ENCODE measurements around the gene CPZ. TPM values are rescaled to one million over a fixed set of nuclear protein-coding genes. Genes with fewer than 3 reads are reported as not detected.

Gene CPZ
- total RNA-seq, 4 donors from 2014 or later, result 0.76 to 12.2 (median 1.9) TPM

DNA sequence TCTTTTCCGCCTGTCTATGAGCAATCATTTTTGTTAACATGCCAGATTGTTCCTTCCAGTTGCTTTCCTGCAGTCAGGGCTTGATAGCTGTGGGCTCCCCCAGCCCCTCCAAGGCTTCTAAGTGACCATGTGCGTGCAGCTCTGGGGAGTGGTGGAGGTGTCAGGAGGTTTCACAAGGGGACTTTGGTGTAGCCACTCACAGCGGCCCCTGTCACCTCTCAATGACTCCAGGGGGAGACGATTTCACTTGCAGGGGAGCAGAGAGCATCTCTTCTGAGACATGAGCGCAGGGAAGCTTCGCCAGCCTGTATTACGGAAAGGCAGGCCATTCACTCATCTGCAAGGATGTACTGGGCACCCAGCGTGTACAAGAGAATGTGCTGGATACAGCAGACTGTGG is 15.5 kb upstream of the CPZ start:
- 57 to 77% methylated on average over 4 to 6 of the region's 8 CpGs for whole genome bisulfite sequencing, 2 donors
- H3K4me3 ChIP-seq, result no peak overlapping the region
- no peaks in the 10 kb centered on the region for H3K36me3 ChIP-seq
- no peak for DNase-seq
- TF ChIP-seq CTCF (IDR thresholded peaks at IDR 0.05) (no peak), POLR2A (IDR thresholded peaks at IDR 0.05) (no peak)
- no peaks in the 10 kb centered on the region for H3K9me3 ChIP-seq
- intact Hi-C loops (cut with DNase I), result no loop called here
- H3K27ac ChIP-seq, result no peak overlapping the region
- H3K27me3 ChIP-seq, result peaks cover 0 to 52% (median 2%) of the 10 kb centered on the region in 4 donors
- H3K4me1 ChIP-seq, result peaks cover 0 to 23% (median 0%) of the 10 kb centered on the region in 3 donors

DNA sequence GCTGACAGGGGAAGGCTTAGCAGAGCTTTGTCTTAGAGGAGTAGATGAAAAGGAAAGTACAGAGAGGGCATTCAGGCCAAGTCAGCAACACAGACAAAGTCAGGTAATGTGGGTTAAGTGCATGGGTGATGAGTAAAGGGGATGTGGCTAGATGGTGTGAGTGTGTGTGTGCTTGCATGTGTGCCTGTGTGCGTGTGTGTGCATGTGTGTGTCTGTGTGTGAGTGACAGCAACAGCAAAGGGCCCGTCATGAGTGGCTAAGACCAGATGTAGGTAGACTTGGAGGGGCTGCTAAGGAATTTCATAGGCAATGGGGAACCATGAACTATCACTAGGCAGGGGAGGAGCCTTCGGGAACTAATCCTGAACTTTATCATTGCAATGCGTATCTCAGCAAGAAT is 14.6 kb upstream of the CPZ start:
- 69 to 70% methylated on average over 4 of the region's 4 CpGs for WGBS, 2 donors
- peaks cover 0 to 16% (median 0%) of the 10 kb centered on the region in 3 donors for H3K4me1 ChIP-seq
- H3K27ac ChIP-seq, result no peak overlapping the region
- no peaks in the 10 kb centered on the region for H3K36me3 ChIP-seq
- no peak for DNase-seq
- peaks cover 0 to 61% (median 2%) of the 10 kb centered on the region in 4 donors for H3K27me3 ChIP-seq
- H3K4me3 ChIP-seq, result no peak overlapping the region
- no peaks in the 10 kb centered on the region for H3K9me3 ChIP-seq
- intact Hi-C loops (cut with DNase I), result no loop called here
- no peak for TF ChIP-seq POLR2A (IDR thresholded peaks at IDR 0.05)
- no peak for TF ChIP-seq CTCF (IDR thresholded peaks at IDR 0.05)

- no peak overlapping the region for H3K4me3 ChIP-seq
- DNase-seq, result no peak
- H3K36me3 ChIP-seq, result no peaks in the 10 kb centered on the region
- no peak overlapping the region for H3K27ac ChIP-seq
- H3K4me1 ChIP-seq, result peaks cover 0 to 16% (median 0%) of the 10 kb centered on the region in 3 donors
- TF ChIP-seq POLR2A (IDR thresholded peaks at IDR 0.05) (no peak), CTCF (IDR thresholded peaks at IDR 0.05) (no peak)
- H3K27me3 ChIP-seq, result peaks cover 0 to 68% (median 2%) of the 10 kb centered on the region in 4 donors
- WGBS, 2 donors, result 20% methylated on average over 1 of the region's 3 CpGs; no CpG with 5 or more reads in 1 of the 2 donors
- H3K9me3 ChIP-seq, result no peaks in the 10 kb centered on the region
- intact Hi-C loops (cut with DNase I), result no loop called here
These were observed 13.8 kb upstream of the CPZ start for GRCh38 chr4:8578717-8579116.

DNA sequence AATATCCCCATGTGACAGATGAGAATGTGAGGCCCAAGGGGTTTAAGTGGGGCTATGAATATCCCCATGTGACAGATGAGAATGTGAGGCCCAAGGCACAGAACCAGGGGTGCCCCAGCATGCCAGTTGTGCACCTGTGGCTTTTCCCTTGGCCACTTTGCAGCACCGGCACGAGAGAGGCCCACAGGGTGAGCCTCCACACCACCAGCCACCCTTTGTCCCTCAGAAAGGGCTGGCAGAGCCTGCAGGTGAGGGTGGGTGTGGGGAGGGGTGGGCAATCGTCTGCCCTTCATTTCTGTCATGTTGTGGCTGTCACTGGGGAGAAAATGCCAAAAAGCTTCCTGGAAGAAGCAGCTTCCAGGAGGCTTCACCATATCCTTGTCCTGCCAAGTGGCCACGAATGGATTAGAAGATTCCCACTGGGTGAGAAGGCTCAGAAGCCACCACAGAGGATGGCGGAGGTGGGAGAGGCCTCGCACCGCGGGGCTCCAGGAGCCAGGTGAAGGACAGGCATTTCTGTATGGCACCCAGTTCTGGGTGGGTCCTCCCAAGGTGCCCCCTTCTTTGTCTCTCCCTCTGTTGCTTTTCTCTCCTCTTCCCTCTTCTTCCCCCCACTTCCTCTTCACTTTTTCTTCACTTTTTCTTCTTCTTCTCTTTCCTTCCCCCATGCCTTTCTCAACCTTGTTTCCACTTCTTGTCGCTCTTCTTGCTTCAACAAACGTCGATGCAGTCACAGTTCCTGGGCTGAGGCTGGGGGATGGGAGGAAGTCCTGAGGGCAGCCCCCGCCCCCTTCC is 12.8 kb upstream of the CPZ start:
- Histone ChIP-seq H3K9me3 (no peaks in the 10 kb centered on the region), H3K27ac (no peak overlapping the region), H3K36me3 (no peaks in the 10 kb centered on the region), H3K4me3 (no peak overlapping the region), H3K4me1 (peaks cover 0 to 16% (median 0%) of the 10 kb centered on the region in 3 donors), H3K27me3 (peaks cover 0 to 70% (median 2%) of the 10 kb centered on the region in 4 donors)
- intact Hi-C loops (cut with DNase I), result no loop called here
- 23 to 25% methylated on average over 9 to 12 of the region's 12 CpGs for WGBS, 2 donors
- DNase-seq, result no peak
- TF ChIP-seq CTCF (IDR thresholded peaks at IDR 0.05) (no peak), POLR2A (IDR thresholded peaks at IDR 0.05) (no peak)

DNA sequence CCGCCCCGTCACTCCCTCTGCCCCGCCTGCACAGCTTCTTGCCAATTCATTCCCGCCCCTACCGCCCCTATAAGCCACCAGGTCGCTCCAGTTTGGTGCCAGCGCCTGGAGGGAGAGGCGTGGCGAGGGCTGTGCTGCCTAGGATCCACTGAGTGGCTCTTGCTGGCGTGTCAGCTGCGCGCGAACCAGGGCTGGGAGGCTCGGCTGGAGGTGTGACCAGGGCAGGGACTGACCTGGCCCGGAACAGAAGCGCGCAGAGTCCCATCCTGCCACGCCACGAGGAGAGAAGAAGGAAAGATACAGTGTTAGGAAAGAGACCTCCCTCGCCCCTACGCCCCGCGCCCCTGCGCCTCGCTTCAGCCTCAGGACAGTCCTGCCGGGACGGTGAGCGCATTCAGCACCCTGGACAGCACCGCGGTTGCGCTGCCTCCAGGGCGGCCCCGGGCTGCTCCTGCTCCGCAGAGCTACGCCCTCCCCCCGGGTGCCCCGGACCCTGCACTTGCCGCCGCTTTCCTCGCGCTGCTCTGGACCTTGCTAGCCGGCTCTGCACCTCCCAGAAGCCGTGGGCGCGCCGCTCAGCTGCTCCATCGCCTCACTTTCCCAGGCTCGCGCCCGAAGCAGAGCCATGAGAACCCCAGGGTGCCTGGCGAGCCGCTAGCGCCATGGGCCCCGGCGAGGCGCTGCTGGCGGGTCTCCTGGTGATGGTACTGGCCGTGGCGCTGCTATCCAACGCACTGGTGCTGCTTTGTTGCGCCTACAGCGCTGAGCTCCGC is 12.1 kb upstream of the CPZ start, which contains the start of gene GPR78:
Gene GPR78, plus strand, starts transcription at position 72 of the 773 bp plus-strand sequence. Its CDS starts 591 bp downstream, at position 663.
- no peak for DNase-seq
- Histone ChIP-seq H3K9me3 (no peaks in the 10 kb centered on the region), H3K36me3 (no peaks in the 10 kb centered on the region), H3K4me1 (peaks cover 0 to 16% (median 0%) of the 10 kb centered on the region in 3 donors), H3K27me3 (peaks cover 0 to 75% (median 2%) of the 10 kb centered on the region in 4 donors), H3K4me3 (no peak within 1 kb of the TSS), H3K27ac (no peak within 1 kb of the TSS)
- intact Hi-C loops (cut with DNase I), result no loop called here
- 14 to 20% methylated on average over 5 to 16 of the region's 63 CpGs for WGBS, 2 donors
- TF ChIP-seq CTCF (IDR thresholded peaks at IDR 0.05) (no peak), POLR2A (IDR thresholded peaks at IDR 0.05) (no peak)
